ENCODE measurements around the gene DOK7.

Gene DOK7

GRCh38 chr4:3482707-3483106 is 19.6 kb downstream of the DOK7 start:
- no peak for DNase-seq (ENCODE audit: low read depth, low spot score)
- Histone ChIP-seq H3K36me3 (ENCODE audit: control insufficient read depth, insufficient read depth, low read length) (no peaks in the 10 kb centered on the region; the same call in 1 of the 2 replicates), H3K27me3 (ENCODE audit: control insufficient read depth, insufficient read depth, low read length) (peaks cover 2% of the 10 kb centered on the region; the same call in 1 of the 2 replicates), H3K27ac (ENCODE audit: low read length) (no peak overlapping the region), H3K9me3 (ENCODE audit: control insufficient read depth, insufficient read depth, low read length) (no peaks in the 10 kb centered on the region), H3K4me3 (ENCODE audit: low read length) (no peak overlapping the region), H3K4me1 (ENCODE audit: control insufficient read depth, insufficient read depth, low read length) (peaks cover 15% of the 10 kb centered on the region)
- WGBS (ENCODE audit: insufficient coverage, insufficient read length) = no CpG with 5 or more reads among the region's 12 CpGs

- WGBS (ENCODE audit: insufficient coverage, insufficient read length) = no CpG with 5 or more reads among the region's 23 CpGs
Observed at GRCh38 chr4:3483471-3483921, 20.4 kb downstream of the DOK7 start.

GRCh38 chr4:3484057-3484973 is 21.2 kb downstream of the DOK7 start:
- DNase-seq (ENCODE audit: low read depth, low spot score) = no peak
- Histone ChIP-seq H3K27me3 (ENCODE audit: control insufficient read depth, insufficient read depth, low read length) (peaks cover 4% of the 10 kb centered on the region; the same call in 1 of the 2 replicates), H3K4me1 (ENCODE audit: control insufficient read depth, insufficient read depth, low read length) (peaks cover 15% of the 10 kb centered on the region), H3K9me3 (ENCODE audit: control insufficient read depth, insufficient read depth, low read length) (no peaks in the 10 kb centered on the region), H3K36me3 (ENCODE audit: control insufficient read depth, insufficient read depth, low read length) (no peaks in the 10 kb centered on the region; the same call in 1 of the 2 replicates), H3K27ac (ENCODE audit: low read length) (no peak overlapping the region), H3K4me3 (ENCODE audit: low read length) (no peak overlapping the region)
- WGBS (ENCODE audit: insufficient coverage, insufficient read length) = no CpG with 5 or more reads among the region's 45 CpGs

More at GRCh38 chr4:3483471-3483921, 20.4 kb downstream of the DOK7 start:
- H3K9me3 ChIP-seq (ENCODE audit: control insufficient read depth, insufficient read depth, low read length) = no peaks in the 10 kb centered on the region
- no peak overlapping the region for H3K27ac ChIP-seq (ENCODE audit: low read length)
- no peaks in the 10 kb centered on the region; the same call in 1 of the 2 replicates for H3K36me3 ChIP-seq (ENCODE audit: control insufficient read depth, insufficient read depth, low read length)
- H3K4me1 ChIP-seq (ENCODE audit: control insufficient read depth, insufficient read depth, low read length) = peaks cover 15% of the 10 kb centered on the region
- peaks cover 4% of the 10 kb centered on the region; the same call in 1 of the 2 replicates for H3K27me3 ChIP-seq (ENCODE audit: control insufficient read depth, insufficient read depth, low read length)
- no peak overlapping the region for H3K4me3 ChIP-seq (ENCODE audit: low read length)
- DNase-seq (ENCODE audit: low read depth, low spot score) = no peak

- no peaks in the 10 kb centered on the region; the same call in 1 of the 2 replicates for H3K36me3 ChIP-seq (ENCODE audit: control insufficient read depth, insufficient read depth, low read length)
- H3K4me1 ChIP-seq (ENCODE audit: control insufficient read depth, insufficient read depth, low read length) = peaks cover 15% of the 10 kb centered on the region
- no peak overlapping the region for H3K27ac ChIP-seq (ENCODE audit: low read length)
- H3K4me3 ChIP-seq (ENCODE audit: low read length) = no peak overlapping the region
- DNase-seq (ENCODE audit: low read depth, low spot score) = no peak
- H3K9me3 ChIP-seq (ENCODE audit: control insufficient read depth, insufficient read depth, low read length) = no peaks in the 10 kb centered on the region
- WGBS (ENCODE audit: insufficient coverage, insufficient read length) = no CpG with 5 or more reads among the region's 36 CpGs
- H3K27me3 ChIP-seq (ENCODE audit: control insufficient read depth, insufficient read depth, low read length) = peaks cover 4% of the 10 kb centered on the region; the same call in 1 of the 2 replicates
Observed at GRCh38 chr4:3485011-3485791, 22.1 kb downstream of the DOK7 start.

GRCh38 chr4:3485886-3486540 is 22.9 kb downstream of the DOK7 start:
- no peak for DNase-seq (ENCODE audit: low read depth, low spot score)
- H3K36me3 ChIP-seq (ENCODE audit: control insufficient read depth, insufficient read depth, low read length) = no peaks in the 10 kb centered on the region; the same call in 1 of the 2 replicates
- H3K27ac ChIP-seq (ENCODE audit: low read length) = no peak overlapping the region
- peaks cover 6% of the 10 kb centered on the region; the same call in 1 of the 2 replicates for H3K27me3 ChIP-seq (ENCODE audit: control insufficient read depth, insufficient read depth, low read length)
- no peak overlapping the region for H3K4me3 ChIP-seq (ENCODE audit: low read length)
- peaks cover 14% of the 10 kb centered on the region for H3K4me1 ChIP-seq (ENCODE audit: control insufficient read depth, insufficient read depth, low read length)
- no CpG with 5 or more reads among the region's 25 CpGs for WGBS (ENCODE audit: insufficient coverage, insufficient read length)
- H3K9me3 ChIP-seq (ENCODE audit: control insufficient read depth, insufficient read depth, low read length) = no peaks in the 10 kb centered on the region

- peaks cover 11% of the 10 kb centered on the region; the same call in 1 of the 2 replicates for H3K27me3 ChIP-seq (ENCODE audit: control insufficient read depth, insufficient read depth, low read length)
- no peaks in the 10 kb centered on the region for H3K9me3 ChIP-seq (ENCODE audit: control insufficient read depth, insufficient read depth, low read length)
- WGBS (ENCODE audit: insufficient coverage, insufficient read length) = no CpG with 5 or more reads among the region's 25 CpGs
- H3K4me3 ChIP-seq (ENCODE audit: low read length) = no peak overlapping the region
- H3K36me3 ChIP-seq (ENCODE audit: control insufficient read depth, insufficient read depth, low read length) = no peaks in the 10 kb centered on the region; the same call in 1 of the 2 replicates
- H3K4me1 ChIP-seq (ENCODE audit: control insufficient read depth, insufficient read depth, low read length) = peaks cover 10% of the 10 kb centered on the region
- DNase-seq (ENCODE audit: low read depth, low spot score) = no peak
- no peak overlapping the region for H3K27ac ChIP-seq (ENCODE audit: low read length)
Observed at GRCh38 chr4:3486541-3487540, 23.7 kb downstream of the DOK7 start.

- WGBS (ENCODE audit: insufficient coverage, insufficient read length) = no CpG with 5 or more reads among the region's 7 CpGs
- Histone ChIP-seq H3K27me3 (ENCODE audit: control insufficient read depth, insufficient read depth, low read length) (peaks cover 13% of the 10 kb centered on the region; the same call in 1 of the 2 replicates), H3K27ac (ENCODE audit: low read length) (no peak overlapping the region), H3K36me3 (ENCODE audit: control insufficient read depth, insufficient read depth, low read length) (no peaks in the 10 kb centered on the region; the same call in 1 of the 2 replicates), H3K9me3 (ENCODE audit: control insufficient read depth, insufficient read depth, low read length) (no peaks in the 10 kb centered on the region), H3K4me1 (ENCODE audit: control insufficient read depth, insufficient read depth, low read length) (peaks cover 10% of the 10 kb centered on the region), H3K4me3 (ENCODE audit: low read length) (no peak overlapping the region)
- DNase-seq (ENCODE audit: low read depth, low spot score) = no peak
Observed at GRCh38 chr4:3487861-3488260, 24.8 kb downstream of the DOK7 start.

GRCh38 chr4:3488820-3489219 is 25.7 kb downstream of the DOK7 start:
- Histone ChIP-seq H3K27me3 (ENCODE audit: control insufficient read depth, insufficient read depth, low read length) (peaks cover 13% of the 10 kb centered on the region; the same call in 1 of the 2 replicates), H3K27ac (ENCODE audit: low read length) (no peak overlapping the region), H3K4me1 (ENCODE audit: control insufficient read depth, insufficient read depth, low read length) (peaks cover 10% of the 10 kb centered on the region), H3K4me3 (ENCODE audit: low read length) (no peak overlapping the region), H3K36me3 (ENCODE audit: control insufficient read depth, insufficient read depth, low read length) (no peaks in the 10 kb centered on the region; the same call in 1 of the 2 replicates), H3K9me3 (ENCODE audit: control insufficient read depth, insufficient read depth, low read length) (no peaks in the 10 kb centered on the region)
- WGBS (ENCODE audit: insufficient coverage, insufficient read length) = no CpG with 5 or more reads among the region's 11 CpGs
- DNase-seq (ENCODE audit: low read depth, low spot score) = no peak

GRCh38 chr4:3489451-3489962 is 26.4 kb downstream of the DOK7 start:
- H3K4me1 ChIP-seq (ENCODE audit: control insufficient read depth, insufficient read depth, low read length) = peaks cover 8% of the 10 kb centered on the region
- no peaks in the 10 kb centered on the region for H3K9me3 ChIP-seq (ENCODE audit: control insufficient read depth, insufficient read depth, low read length)
- no peaks in the 10 kb centered on the region; the same call in 1 of the 2 replicates for H3K36me3 ChIP-seq (ENCODE audit: control insufficient read depth, insufficient read depth, low read length)
- H3K4me3 ChIP-seq (ENCODE audit: low read length) = no peak overlapping the region
- H3K27me3 ChIP-seq (ENCODE audit: control insufficient read depth, insufficient read depth, low read length) = peaks cover 13% of the 10 kb centered on the region; the same call in 1 of the 2 replicates
- no peak for DNase-seq (ENCODE audit: low read depth, low spot score)
- no peak overlapping the region for H3K27ac ChIP-seq (ENCODE audit: low read length)
- 100% methylated on average over 2 of the region's 20 CpGs for WGBS (ENCODE audit: insufficient coverage, insufficient read length)
